Brain pericyte (primary cell): ENCODE data around the gene TINCR.
"Not testable (repeated sequence)": the region's sequence is repeated elsewhere in the genome, so short reads cannot be mapped to it uniquely, and the experiment has no call there.

Source experiments
- DNase-seq: peaks from one replicate; pipeline ENCODE4 v3.0.0-alpha.2; 2012; ENCODE audit warnings: low read depth, low spot score

TINCR gene

DNA sequence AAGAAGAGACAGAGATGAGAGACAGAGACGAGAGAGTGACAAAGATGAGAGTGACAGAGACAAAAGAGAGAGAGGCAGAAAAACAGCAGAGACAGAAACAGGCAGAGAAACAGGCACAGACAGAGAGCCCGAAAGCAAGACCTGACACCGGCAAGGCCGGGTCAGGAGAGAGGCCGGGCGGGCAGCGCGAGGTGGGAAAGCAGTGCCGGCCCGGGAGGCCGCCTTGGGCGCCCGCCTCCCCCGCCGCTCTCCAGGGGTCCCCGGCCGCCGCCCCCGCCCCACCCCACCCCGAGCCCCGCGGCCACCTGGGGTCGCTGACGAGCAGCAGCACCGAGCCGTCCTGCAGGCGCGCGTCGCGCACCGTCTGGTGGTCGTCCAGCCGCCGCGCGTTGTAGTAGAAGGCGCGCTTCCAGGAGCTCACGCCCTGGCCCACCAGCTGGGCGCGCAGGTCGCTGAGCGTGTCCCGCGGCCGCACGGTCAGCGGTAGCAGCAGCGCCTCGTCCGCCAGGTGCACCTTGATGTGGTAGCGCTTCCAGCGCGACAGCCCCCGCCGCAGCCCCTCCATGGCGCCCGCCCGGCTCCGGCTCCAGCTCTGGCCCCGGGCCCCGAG, at the start of gene TINCR:
TSS of gene TINCR (minus strand) at position 594 of the 610 bp plus-strand sequence.
- DNase-seq: no peak

- no peak for DNase-seq
Measured at GRCh38 chr19:5617080-5617479, 49.3 kb upstream of the TINCR start.

DNA sequence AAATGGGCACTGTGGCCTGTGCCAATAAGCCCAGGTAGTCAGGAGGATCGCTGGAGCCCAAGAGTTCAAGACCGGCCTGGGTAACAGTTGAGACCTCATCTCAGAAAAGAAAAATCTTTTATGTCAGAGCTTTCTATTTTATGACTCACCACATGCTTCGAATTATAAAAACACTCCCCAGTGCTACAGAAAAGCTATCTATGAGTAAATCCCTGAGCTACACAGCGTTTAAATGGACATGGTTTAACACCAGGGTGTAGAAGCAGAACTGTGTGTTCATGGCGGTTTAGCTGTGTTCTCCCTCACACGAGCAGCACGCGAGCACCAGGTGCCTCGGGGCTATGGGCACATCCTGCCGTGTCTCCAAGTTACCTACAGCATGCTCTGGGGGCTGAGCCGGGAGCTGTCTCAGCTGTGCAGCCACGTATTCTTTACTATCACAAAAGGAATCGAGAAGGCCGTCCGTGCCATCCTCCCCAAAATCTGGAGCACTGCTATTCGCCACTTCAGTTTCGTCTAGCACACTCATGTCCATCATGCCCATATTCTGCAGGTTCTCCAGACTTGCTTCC, 48.1 kb upstream of the TINCR start:
- DNase-seq: no peak

DNA sequence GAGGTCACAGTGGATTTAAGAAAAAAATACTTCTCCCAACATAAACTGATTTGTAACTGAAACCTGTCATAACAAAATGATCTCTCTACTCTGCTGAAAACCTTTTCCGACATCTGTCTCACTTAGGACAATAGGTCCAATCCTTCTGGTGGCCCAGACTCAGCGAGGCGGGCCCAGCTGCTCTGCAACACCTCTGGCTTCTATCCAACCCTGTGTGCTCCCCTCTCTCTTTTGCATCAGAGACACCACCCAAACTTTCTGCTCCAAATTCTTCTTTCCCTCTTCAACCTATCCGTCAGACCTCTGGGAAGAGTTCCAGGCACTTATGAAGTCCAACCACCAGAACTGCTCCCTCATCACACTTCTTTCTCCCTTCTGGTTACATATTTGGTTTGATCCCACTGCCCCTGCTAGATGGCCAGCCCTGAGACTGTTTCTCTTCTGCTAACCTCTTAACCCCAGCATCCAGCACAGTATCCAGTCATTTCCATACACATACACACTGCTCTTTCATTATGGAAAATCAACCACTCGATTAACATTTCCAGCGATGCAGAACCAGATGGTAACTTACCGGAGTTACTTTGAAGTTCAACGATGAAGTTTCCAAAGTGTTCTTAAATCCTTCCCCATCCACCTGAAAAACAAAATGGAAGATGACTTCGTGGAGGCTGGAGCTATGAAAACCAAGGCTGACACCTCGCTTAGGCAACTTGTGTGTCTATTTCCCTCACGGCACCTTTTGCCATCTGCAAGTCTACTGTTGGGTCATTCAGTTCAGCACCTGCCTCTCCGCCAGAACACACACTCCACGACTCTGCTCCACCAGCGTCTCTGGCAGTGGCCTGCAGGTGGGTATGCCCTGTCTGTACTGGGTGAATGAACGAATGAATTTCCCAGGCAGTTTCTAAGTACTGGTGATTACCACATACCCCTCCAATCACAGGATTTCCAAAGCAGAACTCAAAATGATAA, 45.4 kb upstream of the TINCR start:
- DNase-seq: no peak

DNA sequence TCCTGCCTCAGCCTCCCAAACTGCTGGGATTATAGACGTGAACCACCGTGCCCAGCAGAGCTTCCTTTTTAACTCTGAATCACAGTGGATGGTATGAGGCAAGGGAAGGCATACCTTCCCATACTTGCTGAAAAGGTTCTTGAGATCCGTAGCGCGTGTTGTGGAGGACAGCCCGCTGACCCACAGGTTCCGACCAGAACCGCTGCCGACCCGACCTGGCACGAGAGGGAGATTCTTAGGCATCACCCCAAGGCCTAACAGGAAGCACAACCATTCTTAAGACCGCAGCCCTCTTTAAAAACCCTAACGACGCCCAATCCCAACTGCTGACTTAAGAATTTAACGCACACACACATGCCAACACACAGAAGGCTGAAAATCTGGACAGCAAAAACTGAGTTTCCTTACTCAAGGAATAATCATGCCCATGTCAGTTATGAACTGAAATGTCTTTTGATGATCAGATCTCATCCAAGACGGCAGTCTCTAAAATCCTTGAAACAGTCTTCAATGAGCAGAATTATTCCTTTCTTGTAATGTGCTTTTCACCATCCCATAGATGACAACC, 42.2 kb upstream of the TINCR start:
- DNase-seq: no peak

GRCh38 chr19:5608766-5609165, 41.0 kb upstream of the TINCR start:
- DNase-seq: not testable (repeated sequence)

GRCh38 chr19:5608291-5608690, 40.5 kb upstream of the TINCR start:
- no peak for DNase-seq

DNA sequence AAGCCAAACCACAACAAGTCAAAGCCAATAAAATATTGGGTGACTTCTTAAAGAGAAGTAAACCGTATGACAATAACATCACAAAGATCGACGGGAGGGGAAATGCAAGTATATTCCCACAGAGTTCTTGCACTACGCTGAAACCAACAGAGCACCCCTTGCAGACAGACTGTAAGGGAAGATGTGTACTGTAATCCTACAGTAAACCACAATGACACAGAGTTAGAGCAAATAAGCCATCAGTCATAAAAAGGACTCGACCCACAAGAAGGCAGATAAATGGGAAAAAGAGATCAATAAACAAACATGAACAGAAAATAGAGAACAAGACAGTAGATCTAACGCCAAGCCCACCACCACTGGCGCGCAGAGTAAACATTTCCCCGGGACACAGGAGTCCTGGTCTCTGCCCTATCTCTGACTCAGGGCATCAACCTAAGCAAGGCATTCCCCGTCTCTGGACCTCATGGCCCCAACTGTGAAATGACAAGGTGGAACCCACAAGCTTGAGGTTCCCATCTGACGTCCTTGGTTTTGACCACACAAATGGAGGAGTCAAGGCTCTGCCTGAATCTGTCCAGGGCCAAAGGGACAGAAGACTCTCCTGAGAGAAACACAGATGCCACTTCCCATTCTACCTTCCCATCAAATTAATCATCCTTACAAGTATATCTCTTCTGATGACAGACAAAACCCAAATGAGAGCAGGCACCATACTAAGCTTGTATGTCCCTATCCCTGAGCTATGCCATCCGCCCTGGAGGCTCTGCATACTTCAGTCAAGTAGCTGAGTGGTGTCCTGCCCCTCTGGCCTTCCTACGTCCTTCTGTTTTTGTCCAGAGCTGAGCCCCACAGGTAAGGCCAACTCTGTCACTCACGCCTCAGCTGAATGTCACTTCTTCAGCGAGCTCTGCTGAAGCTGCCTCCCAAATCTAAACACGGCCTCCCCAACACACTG, 39.8 kb upstream of the TINCR start:
- no peak for DNase-seq

- no peak for DNase-seq
Measured at GRCh38 chr19:5605362-5605761, 37.6 kb upstream of the TINCR start.

GRCh38 chr19:5603626-5604025, 35.9 kb upstream of the TINCR start:
- no peak for DNase-seq

DNA sequence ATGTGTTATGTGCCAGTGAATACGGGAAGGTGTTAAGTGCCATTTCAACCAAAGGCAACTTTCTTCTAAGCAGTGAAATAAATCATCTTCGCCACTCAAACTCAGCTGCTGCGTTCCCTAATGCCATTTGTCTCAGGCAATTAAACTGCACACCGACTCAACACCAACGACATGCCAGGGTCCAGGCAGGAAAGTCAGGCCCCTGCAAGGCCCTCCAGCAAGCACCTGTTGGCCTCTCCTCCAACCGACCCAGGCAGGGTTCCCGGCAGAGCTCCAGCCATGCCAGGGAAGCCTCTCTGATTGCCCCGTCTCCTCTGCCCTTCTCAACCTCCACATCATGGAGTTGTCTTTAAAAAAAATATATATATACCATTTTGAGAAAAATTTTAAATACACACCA, 33.0 kb upstream of the TINCR start:
- DNase-seq: no peak

DNA sequence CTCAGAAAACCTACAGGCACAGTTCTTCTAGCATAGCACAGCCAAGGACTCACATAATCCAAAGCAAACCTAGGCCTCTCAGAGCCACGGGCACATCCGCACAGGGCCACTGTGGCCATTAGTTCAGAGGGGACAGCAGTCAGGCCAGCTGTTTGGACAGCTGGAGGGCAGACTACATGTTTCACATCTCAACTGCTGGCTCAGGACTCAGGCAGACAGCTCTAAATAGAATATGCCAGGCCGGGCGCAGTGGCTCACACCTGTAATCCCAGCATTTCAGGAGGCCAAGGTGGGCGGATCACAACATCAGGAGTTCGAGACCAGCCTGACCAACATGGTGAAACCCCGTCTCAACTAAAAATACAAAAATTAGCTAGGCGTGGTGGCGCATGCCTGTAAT, 28.0 kb upstream of the TINCR start:
- no peak for DNase-seq

DNA sequence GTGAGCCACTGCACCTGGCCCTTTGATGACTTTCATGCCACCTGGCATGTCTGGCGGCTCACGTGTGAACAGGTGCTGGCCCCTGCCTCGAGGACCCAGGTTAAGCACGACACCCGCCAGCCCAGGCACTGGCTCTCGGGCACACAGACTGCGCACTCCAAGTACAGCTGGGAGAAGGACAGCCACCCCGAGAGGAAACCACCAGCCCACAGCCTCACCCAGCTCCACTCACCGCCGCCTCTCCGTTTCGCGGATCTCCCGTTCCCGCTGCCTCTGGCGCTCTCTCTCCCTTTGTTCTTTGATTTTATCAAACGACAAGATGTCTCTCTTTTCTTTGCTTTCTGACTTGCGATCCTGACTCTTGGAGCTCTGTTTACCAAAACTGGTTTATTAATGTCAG, 27.4 kb upstream of the TINCR start:
- DNase-seq: no peak

DNA sequence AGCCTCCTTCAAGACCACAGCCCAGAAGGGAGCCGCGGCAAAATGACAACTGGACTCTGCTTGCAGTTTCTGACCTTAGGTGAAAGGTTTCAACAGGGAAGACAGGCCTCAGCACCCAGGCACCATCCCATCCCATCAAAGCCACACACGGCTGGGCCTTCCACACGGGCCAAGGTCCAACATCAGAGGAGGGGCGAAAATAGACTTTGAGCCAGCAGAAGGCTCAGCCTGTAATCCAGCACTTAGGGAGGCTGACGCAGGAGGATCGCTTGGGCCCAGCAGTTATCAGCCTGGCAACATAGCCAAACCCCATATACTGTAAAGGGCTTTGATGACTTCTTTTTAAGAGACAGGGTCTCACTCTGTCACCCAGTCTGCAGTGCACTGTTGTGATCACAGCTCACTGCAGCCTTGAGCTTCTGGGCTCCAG, 26.8 kb upstream of the TINCR start:
- no peak for DNase-seq

GRCh38 chr19:5593343-5594255, 25.8 kb upstream of the TINCR start:
- DNase-seq: no peak

GRCh38 chr19:5592531-5593342, 25.0 kb upstream of the TINCR start:
- no peak for DNase-seq

- DNase-seq: no peak
Measured at GRCh38 chr19:5591476-5591875, 23.7 kb upstream of the TINCR start.

DNA sequence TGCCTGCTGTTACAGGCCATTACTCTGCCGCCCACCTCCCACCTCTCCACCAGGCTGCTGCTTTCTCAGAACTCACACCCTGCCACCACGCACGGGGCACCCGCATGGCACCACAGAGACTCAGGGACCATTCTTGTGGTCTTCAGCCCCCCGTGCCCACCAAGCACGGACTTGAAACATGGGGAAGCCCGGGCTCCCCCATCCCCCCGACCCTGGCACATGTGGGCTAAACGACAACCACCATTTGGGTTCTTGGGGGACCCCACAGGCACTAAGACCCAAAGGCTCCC, 23.1 kb upstream of the TINCR start:
- DNase-seq: no peak

- no peak for DNase-seq
Measured at GRCh38 chr19:5590151-5590864, 22.6 kb upstream of the TINCR start.
